K562 (cell line): ENCODE data around the gene HTR5A. TPM values are rescaled to one million over a fixed set of nuclear protein-coding genes. Genes with fewer than 3 reads are reported as not detected.

Experiments
- BCLAF1 ChIP-seq, 2 experiments: fragments of 450-650 bp in 1 of 2; IDR thresholded peaks; 2 replicates each; pipeline ENCODE4 v1.6.1; 2011 to 2017; ENCODE audit warnings: low read depth in 2 of 2, antibody characterized with exemption in 1 of 2, borderline replicate concordance in 1 of 2, low read length in 1 of 2, mild to moderate bottlenecking in 1 of 2, mixed read lengths in 1 of 2; ENCODE audit not compliant: control insufficient read depth in 1 of 2
- BDP1 ChIP-seq: IDR thresholded peaks from 3 replicates; pipeline ENCODE4 v1.6.1; 2011; ENCODE audit not compliant: insufficient read length, insufficient read depth
- CTBP1 ChIP-seq: fragments of 450-650 bp; IDR thresholded peaks from 2 replicates; pipeline ENCODE4 v1.6.1; 2016; ENCODE audit warnings: borderline replicate concordance
- DNMT1 ChIP-seq: fragments of 450-650 bp; IDR thresholded peaks from 2 replicates; pipeline ENCODE4 v1.6.1; 2016; ENCODE audit warnings: antibody characterized with exemption, mild to moderate bottlenecking
- FOSL1 ChIP-seq: fragments of 200-800 bp; sonication (Bioruptor generic); conservative IDR thresholded peaks from 2 replicates; pipeline ENCODE4 v1.6.1; 2016; ENCODE audit warnings: missing genetic modification characterization, missing compliant biosample characterization
- NONO ChIP-seq, 2 experiments: fragments of 200-400 bp in 1 of 2; fragments of 450-650 bp in 1 of 2; formaldehyde crosslinking in 1 of 2; IDR thresholded peaks; 2 replicates each; pipeline ENCODE4 v1.6.1; 2017; ENCODE audit warnings: low read depth in 2 of 2, mild to moderate bottlenecking in 2 of 2, moderate library complexity in 2 of 2, low read length in 1 of 2
- NR2C2 ChIP-seq, 2 experiments: fragments of 200-800 bp in 1 of 2; sonication (Bioruptor generic) in 1 of 2; sonication (generic) in 1 of 2; formaldehyde crosslinking in 1 of 2; IDR thresholded peaks; 2 replicates each; pipeline versions ENCODE4 v1.6.1 to v1.8.0; 2016 to 2022; ENCODE audit warnings: mild to moderate bottlenecking in 1 of 2, missing compliant biosample characterization in 1 of 2, missing genetic modification characterization in 1 of 2, missing genetic modification reagents in 1 of 2
- PHTF2 ChIP-seq: fragments of 250-450 bp; sonication (Bioruptor Pico); IDR thresholded peaks from 2 replicates; pipeline ENCODE4 v1.5.0; 2021; ENCODE audit warnings: mild to moderate bottlenecking
- TBL1XR1 ChIP-seq, 2 experiments: IDR thresholded peaks; 2 replicates each; pipeline ENCODE4 v1.6.1; 2012; ENCODE audit warnings: improper control_type of control experiment in 2 of 2, low read length in 2 of 2, mild to moderate bottlenecking in 1 of 2
- TEAD4 ChIP-seq, 2 experiments: sonication (generic) in 1 of 2; formaldehyde crosslinking in 1 of 2; IDR thresholded peaks; 2 replicates each; pipeline versions ENCODE4 v1.6.1 to v1.8.0; 2012 to 2022; ENCODE audit warnings: borderline replicate concordance in 1 of 2, inconsistent platforms in 1 of 2, low read length in 1 of 2, mild to moderate bottlenecking in 1 of 2, missing genetic modification reagents in 1 of 2
- TRIM24 ChIP-seq, 2 experiments: fragments of 450-650 bp; IDR thresholded peaks; 2 replicates each; pipeline ENCODE4 v1.6.1; 2016
- ZFP1 ChIP-seq: fragments of 450-650 bp; formaldehyde crosslinking; IDR thresholded peaks from 2 replicates; pipeline ENCODE4 v1.4.0; 2020; ENCODE audit warnings: mild to moderate bottlenecking, mixed read lengths
- ZNF280A ChIP-seq: fragments of 450-650 bp; IDR thresholded peaks from 2 replicates; pipeline ENCODE4 v1.6.1; 2018; ENCODE audit warnings: mild to moderate bottlenecking, low read depth; ENCODE audit not compliant: partially characterized antibody
- ZNF354B ChIP-seq: fragments of 250-450 bp; sonication (Bioruptor Pico); IDR thresholded peaks from 2 replicates; pipeline ENCODE4 v1.4.0; 2020
- ZNF592 ChIP-seq: fragments of 450-650 bp; IDR thresholded peaks from 2 replicates; pipeline ENCODE4 v1.6.1; 2017; ENCODE audit warnings: antibody characterized with exemption, mild to moderate bottlenecking
- ZNF639 ChIP-seq, 2 experiments: fragments of 200-800 bp in 1 of 2; sonication (Bioruptor generic) in 1 of 2; sonication (generic) in 1 of 2; formaldehyde crosslinking in 1 of 2; IDR thresholded peaks in 1 of 2; conservative IDR thresholded peaks in 1 of 2; 2 replicates each; pipeline versions ENCODE4 v1.5.0 to v1.6.1; 2016 to 2020; ENCODE audit warnings: missing compliant biosample characterization in 1 of 2, missing genetic modification characterization in 1 of 2, missing genetic modification reagents in 1 of 2
- ZNF79 ChIP-seq: fragments of 250-450 bp; sonication (Bioruptor Pico); IDR thresholded peaks from 2 replicates; pipeline ENCODE4 v1.4.0; 2020; ENCODE audit warnings: low read depth, mild to moderate bottlenecking, moderate library complexity
- polyA plus RNA-seq, 8 experiments: library from polyadenylated mRNA; depleted of rRNA in 4 of 8; stranded (reverse) in 5 of 8; unstranded in 3 of 8; fragments of >200 nt; fragmentation: Nextera tagmentation in 2 of 8; fragmentation: Illumina TruSeq in 1 of 8; extraction: Ambion mirVana in 2 of 8; extraction: Trizol in 1 of 8; gene quantifications; 2 replicates each; pipeline versions ENCODE4 v1.2.1 to v1.2.3, GENCODE V29; 2011 to 2014; ENCODE audit warnings: inconsistent platforms in 1 of 8, missing spikeins in 1 of 8
- total RNA-seq, 7 experiments: library from RNA; depleted of rRNA in 6 of 7; stranded (reverse); fragments of >200 nt in 6 of 7; fragmentation: Illumina TruSeq in 2 of 7; extraction: Trizol in 2 of 7; gene quantifications; 2 replicates each; pipeline versions ENCODE4 v1.2.1 to v1.2.3, GENCODE V29; 2011 to 2021; ENCODE audit warnings: low replicate concordance in 1 of 7

HTR5A gene
- total and polyA plus RNA-seq, 9 of the 15 experiments (the other 6 are each of a cell fraction or from before 2014, with no cell fraction given): 0.06 TPM; not detected in 8

- no peak for TF ChIP-seq BCLAF1 (IDR thresholded peaks at IDR 0.05; ENCODE audit: borderline replicate concordance in 1 of 2, control insufficient read depth in 1 of 2, low read depth in 2 of 2, low read length in 1 of 2)
- no peak for TF ChIP-seq ZNF280A
- TF ChIP-seq ZNF592: no peak
- no peak for TF ChIP-seq CTBP1
- TF ChIP-seq ZNF354B (CRISPR knock-in tag): no peak
- TF ChIP-seq NR2C2 (CRISPR knock-in tag; IDR thresholded peaks at IDR 0.05): no peak
- peak; percentile 92 for TF ChIP-seq NR2C2 (tag; IDR thresholded peaks at IDR 0.05)
- no peak for TF ChIP-seq TBL1XR1 (IDR thresholded peaks at IDR 0.05; ENCODE audit: low read length in 2 of 2)
- no peak for TF ChIP-seq ZFP1 (CRISPR knock-in tag)
- 0 out of 2 replicates have a peak, but pooled peaks have one; percentile 32 for TF ChIP-seq TEAD4 (IDR thresholded peaks at IDR 0.05; ENCODE audit: low read length)
- no peak for TF ChIP-seq TEAD4 (CRISPR knock-in tag; IDR thresholded peaks at IDR 0.05; ENCODE audit: borderline replicate concordance)
- TF ChIP-seq PHTF2 (CRISPR knock-in tag): no peak
- peak; percentile 61 for TF ChIP-seq FOSL1
- TF ChIP-seq TRIM24 (IDR thresholded peaks at IDR 0.05): no peak
- TF ChIP-seq BDP1: no peak
- TF ChIP-seq ZNF639 (CRISPR knock-in tag; conservative IDR thresholded peaks at IDR 0.05 in 1 of 2, IDR thresholded peaks at IDR 0.05 in 1 of 2): peak in 1 of 2 experiments; percentile 85; a peak in 2 of 4 replicates
- no peak for TF ChIP-seq NONO (IDR thresholded peaks at IDR 0.05; ENCODE audit: low read depth in 2 of 2, low read length in 1 of 2)
- no peak for TF ChIP-seq DNMT1
- no peak for TF ChIP-seq ZNF79 (CRISPR knock-in tag)
Measured at GRCh38 chr7:155021699-155022145, 48.4 kb upstream of the HTR5A start (continued).
